Superior temporal gyrus (tissue), 1 donor: Measurements from ENCODE around the gene GARNL3.

Source experiments
- DNase-seq: peaks from one replicate; pipeline ENCODE4 v3.0.0-alpha.2; 2016; ENCODE audit errors: extremely low spot score

GARNL3 gene

DNA sequence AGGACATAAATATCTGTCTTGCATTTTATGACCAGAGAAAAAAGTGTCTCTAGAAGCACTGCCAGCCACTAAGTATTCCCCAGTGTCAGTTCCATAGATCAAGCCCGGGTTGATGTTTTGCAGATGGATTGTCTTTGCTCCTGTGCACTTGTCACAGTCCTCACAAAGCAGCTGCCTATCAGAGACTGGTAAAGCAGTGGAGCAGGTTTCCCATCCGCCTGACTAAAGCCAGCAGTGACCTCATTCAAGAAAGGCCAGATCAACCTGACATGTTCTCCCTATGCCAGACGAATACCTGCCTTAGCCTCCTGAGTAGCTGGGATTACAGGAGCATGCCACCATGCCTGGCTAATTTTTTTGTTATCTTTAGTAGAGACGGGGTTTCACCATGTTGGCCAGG lies 26.8 kb upstream of the GARNL3 start:
- DNase-seq = no peak

DNA sequence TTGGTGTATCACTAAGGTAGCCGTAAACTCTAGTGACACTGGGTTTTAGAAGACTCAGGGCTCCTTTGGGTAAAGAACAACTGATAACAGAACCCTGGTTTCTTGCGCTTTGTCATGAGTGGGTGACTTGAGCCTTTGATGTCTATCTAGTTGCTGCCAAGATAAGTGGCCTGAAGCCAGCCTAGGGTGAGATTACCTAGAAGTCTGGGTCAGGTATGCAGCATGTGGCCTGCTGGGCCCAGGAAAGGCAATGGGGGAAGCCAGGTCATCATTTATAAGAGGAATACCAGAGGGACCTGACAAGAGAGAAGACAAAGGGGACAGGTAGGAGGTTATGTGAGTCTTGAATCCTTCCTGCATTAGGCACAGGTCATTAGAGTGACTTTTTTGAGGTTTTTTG lies 23.2 kb upstream of the GARNL3 start:
- DNase-seq = no peak

DNA sequence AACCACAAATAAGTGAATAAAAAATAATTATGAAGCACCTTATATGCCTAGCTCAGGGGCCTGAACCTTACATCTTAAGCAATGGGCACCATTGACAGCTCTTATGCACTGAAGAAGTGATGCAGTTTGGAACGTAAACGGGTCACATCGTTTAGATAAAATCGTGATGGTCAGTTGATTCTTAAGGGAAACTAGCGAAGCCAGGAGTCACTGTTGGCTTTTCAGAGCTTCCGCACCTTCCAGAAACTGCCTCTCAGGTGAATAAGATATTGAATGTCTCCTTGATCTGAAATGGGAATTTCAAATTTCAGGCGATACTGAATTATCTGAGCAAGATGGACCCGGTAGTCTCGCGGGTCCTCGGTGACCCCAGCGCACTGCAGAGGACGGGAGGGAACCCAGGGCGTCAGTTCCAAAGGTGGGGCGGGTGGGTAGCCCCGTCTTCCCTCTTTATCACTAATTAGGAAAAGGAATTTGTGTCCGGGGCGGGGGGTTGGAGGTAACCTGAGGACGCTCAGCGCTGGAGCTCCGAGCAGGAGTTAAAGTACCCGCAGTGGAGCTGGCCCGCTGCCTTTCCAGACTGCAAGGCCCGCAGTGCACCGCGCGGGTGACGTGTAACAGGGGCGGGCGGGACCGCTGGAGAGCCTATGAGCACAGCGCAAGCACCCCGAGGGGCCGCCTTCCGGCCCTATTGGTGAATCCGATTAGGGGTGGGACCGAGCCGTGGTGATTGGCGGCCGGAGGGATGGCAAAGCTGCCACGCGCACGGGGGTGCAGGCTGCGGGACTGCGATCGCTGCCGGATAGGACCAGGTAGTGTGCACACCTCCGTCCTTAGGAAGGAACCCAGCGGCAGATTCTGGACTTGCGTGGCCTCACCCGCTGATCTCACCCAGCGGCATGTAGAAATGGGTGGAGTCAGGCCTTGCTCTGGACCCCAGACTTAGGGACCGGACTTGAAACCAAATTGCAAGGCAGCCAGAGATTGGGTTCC lies 19.7 kb upstream of the GARNL3 start:
- DNase-seq = peak; percentile 97

DNA sequence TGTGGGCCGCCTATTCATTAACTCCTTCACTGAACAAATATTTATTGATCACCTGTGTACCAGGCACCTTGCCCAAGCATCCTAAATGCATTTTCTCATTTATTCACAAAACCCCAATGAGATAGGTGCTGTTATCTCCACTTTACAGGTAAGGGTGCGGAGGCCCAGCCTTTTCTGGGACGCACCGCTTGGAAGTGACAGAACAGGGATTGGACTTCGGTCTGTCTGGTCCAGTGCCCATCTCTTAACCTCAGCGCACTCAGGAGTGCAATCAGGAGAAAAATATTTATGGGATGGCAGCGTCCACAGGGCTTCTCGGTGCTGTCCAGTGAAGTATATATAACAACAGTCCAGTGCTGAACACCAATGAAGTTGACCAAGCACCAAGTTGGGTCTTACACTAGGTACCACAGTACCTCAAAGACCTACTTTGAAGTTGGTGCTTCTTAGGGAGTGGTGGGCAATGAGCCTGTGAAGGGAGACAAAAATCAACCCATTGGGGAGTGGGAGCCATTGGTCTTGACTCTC lies 18.9 kb upstream of the GARNL3 start:
- DNase-seq = no peak

DNA sequence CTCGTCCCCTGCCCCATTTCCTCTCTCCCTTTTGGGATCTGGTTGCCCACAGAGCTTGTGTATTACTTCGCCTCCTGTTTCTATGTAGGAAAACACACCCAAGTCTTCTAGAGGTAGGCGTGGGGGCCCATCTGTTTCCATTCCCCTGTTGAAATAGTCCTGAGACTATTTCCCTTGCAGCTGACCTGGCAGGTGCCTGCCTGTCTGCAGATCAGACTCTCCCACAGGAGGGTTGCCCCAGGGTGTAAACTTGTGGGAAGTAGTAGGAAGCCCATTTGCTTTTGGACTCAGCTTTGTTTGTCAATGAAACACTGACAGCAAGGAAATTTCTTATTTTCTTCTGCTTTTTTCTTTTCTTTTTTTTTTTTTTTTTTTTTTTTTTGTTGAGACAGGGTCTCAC lies 16.3 kb upstream of the GARNL3 start:
- no peak for DNase-seq

DNA sequence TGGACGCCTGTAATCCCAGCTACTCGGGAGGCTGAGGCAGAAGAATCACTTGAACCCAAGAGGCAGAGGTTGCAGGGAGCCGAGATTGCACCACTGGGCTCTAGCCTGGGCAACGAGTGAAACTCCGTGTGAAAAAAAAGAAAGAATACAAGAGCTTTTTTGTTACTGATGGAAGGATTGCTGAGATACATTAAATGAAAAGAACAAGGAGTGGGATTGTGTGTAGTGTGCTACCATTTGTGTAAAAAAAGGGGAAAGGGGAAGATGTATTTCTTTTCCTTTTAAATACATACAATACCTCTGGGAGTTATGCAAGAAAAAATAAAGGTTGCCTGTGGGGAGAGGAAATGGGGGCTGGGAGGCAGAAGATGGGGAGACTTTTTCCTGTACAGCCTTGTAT lies 14.7 kb upstream of the GARNL3 start:
- DNase-seq = no peak

DNA sequence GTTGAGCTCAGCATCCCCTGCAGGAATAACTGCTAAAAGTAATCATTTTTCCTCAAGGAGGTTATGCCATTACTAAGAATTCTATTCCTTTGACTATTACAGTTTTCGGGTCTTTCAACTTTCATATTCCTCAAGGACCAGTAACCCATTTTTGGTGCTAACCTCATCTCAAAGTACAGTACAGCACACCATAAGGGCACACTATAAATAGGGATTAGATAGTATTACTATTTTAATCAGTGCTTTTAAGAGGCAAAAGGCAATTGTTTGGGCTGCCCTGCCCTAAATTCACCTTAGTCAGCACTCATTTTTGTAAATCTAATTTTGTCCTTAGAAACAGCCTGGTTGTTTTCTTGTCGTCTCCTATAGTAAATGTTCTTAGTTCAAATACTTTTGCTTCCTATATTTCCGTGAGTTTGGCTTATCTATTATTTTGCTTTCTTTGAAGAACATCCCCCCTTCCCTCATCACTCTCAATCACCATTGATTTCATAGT lies 13.6 kb upstream of the GARNL3 start:
- DNase-seq = no peak

DNA sequence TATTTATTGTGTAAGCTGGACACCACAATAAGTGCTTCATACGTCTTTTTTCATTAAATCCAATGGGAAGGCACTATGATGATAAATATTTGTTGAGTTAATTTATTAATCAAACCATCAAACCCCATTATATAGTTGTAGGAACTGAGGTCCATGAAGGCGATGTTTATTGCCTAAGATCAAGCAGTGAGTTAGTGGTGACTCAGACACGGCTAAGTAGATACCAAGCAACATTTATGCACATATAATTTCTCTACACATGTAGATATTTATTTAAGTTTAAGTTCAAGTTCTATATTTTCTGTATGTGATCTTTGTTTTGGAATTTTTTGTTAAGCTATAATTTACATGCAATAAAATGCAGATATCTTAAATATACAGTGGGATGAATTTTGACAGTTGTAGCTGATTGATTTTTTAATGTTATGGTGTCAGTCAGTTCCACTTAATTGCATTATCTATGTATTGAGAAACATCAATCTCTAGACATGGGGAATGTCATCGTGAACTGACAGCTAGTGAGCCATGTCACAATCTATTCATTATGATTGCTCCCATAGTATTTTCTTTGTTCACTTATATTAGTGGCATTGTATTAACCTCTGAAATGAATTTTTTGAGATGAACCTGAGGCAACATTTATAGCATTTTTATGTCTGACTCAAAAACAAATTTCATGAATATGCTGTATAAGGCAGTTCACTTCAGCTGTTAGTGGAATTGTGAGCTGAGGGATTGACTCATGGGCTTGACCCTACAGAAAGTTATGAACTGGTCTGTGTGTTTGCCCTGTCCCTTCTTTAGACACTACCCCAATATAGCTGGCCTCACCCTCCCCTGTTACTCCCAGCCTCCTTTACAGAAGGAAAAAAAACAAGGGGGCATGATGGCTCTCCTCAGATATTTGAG lies 11.9 kb upstream of the GARNL3 start:
- no peak for DNase-seq

DNA sequence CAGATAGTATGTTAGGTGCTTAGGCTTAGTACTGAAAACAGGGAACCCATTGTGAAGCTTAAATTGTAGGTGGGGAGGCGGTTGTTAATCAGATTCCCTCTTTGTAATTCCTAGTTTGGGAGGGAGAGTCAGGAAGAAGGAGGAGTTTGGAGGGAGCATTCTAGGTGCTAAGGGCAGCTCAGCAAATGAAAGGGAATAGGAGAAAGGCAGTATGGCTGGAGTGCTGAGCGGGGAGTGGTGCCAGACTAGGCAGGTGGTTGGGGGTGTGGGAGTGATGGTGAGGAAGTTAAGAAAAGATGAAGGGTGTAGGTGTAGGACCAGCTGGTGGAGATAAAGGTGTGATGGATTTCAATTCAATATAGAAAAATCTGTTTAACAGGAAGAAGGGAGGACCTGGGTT lies 11.1 kb upstream of the GARNL3 start:
- peak; percentile 49 for DNase-seq

DNA sequence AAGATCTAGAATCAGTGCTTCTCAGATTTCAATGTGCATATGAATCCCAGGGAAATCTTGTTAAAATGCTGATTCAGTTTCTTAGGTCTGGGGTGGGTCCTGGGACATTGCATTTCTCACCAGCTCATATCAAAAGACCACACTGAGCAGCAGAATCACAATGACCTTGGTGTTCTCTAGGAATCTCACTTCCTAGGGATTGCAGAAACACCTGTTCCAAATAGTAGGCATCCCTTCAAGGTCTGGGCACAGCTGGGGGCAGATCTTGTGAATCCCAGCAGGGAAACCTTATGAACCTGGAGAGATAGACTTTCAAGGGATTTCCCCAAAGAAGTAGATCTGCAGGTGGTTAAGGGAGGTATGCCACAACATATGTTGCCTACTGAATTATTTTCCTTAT lies 8.9 kb upstream of the GARNL3 start:
- no peak for DNase-seq

DNA sequence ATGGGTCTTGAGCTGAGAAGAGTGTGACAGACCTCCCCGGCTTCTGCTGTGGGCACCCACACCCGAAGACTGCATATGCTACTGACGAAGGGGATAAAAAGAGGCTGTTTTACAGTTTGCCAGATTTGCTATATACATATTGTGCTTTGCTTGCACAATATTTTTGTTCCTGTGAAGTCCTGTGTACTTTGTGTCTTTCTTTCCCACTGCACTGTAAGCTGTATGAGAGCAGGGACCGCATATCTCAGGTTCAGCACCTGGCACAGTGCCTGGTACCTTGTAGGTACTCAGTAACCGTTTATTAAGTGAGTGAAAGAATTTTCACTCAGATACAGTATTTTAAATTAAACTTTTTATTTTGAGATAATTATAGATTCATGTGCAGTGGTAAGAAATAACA lies 8.2 kb upstream of the GARNL3 start:
- no peak for DNase-seq

DNA sequence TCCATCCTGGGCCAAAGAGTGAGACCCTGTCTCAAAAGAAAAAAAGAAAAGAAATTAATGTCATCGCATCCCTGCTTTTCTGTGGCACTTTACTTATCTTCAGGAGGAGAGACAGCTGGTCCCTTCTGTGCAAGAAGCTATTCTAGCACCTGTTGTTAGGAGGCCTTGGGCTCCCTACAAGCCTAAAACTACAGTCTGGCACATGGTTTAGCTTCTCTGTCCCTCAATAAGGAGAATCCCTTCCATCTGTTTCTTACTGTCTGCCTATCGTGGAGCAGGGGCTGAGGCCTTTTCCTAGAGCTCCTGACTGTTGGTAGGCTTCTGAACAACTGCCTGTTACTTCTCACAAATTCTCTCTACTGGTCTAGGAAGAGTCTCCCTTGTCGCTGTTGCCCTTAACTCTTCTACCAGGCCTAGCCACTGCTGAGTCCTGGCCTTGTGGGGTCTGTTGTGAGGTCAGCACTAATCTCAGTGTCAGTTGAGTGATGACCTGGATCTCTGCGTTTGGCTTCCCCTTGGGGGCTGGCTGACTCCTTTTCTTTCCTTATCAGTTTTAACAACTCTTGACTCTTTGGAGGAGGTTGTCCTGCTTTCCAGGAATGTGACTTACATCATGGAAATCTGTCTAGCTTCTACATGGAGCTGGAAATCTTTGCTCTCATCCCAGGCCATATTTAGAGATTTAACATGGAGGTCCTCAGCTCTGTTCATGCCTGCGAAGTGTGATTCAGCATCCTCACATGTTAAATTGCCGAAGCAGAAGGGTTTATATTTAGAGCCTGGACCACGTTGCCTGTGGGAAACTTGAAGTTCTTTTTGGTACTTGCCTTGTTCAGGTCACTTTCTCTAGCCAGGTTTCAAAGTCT lies 5.7 kb upstream of the GARNL3 start:
- no peak for DNase-seq

DNA sequence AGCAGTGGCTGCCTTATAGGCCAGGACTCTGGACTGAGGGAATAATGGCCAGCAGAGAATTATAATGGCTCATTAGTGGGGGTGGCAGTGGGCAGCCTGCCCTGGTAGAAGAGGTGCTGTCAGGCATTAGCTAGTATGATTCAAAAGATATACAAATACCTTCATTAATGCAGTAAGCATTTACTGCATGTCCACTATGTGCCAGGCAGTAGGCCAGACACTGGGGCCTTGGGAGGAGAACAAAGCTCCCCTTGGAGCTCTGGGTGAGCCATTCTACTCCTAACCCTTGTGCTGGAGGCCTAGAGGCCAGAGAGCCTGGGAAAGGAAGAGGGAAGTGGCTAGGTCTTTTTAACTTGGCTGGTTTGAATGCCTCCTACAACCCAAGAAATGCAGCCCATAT lies 2.0 kb upstream of the GARNL3 start:
- DNase-seq = peak; percentile 64

DNA sequence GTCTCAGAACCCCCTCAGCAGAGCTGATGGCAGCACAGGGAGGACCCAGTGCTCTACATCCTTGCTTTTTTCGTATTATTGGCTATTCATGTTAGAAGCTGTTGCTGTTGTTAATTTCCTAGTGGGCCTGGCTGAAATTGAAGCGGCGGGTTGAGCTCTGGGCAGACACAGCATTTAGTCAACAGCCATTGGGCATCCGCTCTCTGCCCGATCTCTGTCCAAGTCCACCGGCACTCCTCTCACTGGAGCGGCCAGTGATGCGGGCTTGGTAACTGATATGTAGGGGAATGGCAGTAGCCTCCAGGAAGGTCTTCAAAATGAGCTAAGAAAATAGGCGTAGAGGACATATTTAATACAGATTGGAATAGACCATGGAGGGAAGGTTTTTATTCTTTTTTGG lies 1.3 kb upstream of the GARNL3 start:
- DNase-seq = no peak

DNA sequence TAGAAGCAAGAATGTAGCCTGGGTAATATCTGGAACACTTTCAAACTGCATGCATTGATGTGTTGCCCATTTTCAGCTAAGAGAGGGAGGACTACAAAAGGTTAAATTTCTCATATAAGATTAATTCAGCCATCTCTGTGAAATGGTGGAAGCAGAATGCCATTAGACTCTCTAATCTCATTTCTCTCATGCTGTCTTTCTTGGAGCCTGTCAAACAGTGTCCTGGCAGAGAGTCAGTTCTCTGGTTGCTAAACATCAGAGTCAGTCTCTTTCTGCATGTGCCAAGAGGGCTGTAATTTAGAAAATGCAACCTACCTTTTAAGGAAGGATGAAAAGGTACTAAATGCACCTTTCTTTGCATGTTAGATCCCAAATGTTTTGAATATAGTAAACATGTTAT lies 910 bp upstream of the GARNL3 start:
- DNase-seq = peak; percentile 88

DNA sequence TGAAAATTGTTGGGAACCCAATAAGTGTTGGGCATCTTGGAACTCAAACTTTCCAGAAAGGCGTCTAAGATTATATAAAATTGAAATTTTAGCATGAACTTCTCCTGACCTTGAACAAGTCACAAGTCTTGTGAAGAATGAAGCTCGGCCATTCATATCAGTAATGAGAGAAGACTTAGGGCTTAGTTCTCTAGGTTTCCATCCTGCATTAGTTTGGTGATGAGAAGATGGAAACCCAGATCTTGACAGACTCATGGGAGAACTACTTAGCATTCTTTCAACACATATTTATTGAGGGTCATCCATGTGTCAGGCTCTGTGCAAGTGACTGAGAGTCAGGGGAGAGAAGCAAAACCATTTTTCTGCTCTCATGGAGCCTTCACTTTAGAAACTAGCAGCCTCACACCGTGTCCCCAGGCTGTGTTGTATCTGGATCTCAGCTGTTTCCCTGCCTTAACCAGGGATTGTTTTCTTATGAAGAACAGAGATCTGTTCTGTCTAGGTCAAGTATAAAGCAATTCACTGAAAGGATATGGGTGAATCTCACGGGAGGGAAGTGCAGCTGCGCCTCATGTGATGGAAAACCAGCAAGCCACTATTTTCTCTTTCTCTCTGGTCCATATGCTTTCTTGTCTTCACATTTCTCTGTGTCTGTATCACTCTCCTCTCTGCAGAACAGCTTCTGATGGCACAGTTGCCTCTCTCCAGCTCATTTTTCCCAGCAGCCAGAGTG lies 3.4 kb downstream of the GARNL3 start:
- DNase-seq = peak; percentile 68

DNA sequence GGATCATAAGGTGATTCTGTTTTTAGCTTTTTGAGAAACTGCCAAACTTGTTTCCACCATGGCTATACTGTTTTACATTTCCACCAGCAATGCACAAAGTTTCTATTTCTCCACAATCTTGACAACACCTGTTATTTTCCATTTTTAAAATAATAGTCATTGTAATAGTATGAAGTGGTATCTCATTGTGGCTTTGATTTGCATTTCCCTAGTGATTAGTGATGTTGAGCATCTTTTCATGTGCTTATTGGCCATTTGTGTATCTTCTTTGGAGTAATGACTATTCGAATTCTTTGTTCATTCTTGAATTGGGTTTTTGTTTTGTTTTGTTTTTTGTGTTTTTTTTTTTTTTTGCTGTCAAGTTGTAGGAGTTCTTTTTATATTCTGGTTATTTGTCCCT lies 4.9 kb downstream of the GARNL3 start:
- DNase-seq = no peak

DNA sequence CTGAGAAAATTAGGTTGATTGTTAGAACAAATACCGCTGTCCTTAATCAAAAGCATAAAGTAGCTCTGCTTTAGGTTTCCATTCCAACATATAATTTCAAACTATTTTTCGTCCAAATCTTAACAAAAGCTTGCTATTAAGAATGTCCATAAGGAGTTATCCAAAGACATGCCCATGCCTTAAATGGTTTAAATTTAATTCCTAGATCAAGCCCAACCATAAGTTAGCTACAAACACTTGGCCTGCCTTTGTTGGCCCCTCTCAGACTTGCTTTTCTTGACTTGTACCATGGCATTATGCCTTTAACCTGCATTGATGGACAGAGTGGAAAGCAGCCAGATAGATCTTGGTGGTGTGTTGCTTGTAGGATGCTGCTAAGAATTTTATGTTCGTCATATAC lies 8.8 kb downstream of the GARNL3 start:
- no peak for DNase-seq

DNA sequence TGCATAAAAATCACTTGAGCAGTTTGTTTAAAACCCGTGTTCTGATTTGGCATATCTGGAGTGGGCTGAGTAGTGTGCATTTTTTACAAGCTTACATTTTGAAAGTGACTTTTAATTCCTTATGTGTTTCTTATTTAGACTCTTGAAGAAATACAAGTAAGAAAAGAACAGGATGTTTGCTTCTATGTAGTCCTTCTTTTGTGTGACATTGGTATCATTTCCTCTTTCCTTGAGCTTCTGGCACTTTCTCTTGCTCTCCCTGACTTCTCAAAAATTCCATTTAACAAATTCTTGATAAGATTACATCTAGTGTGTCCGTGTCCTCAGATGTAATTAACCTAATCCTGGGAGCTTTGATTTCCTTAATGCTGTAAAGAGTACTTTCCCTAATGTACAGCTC lies 12.5 kb downstream of the GARNL3 start:
- DNase-seq = peak; percentile 49

DNA sequence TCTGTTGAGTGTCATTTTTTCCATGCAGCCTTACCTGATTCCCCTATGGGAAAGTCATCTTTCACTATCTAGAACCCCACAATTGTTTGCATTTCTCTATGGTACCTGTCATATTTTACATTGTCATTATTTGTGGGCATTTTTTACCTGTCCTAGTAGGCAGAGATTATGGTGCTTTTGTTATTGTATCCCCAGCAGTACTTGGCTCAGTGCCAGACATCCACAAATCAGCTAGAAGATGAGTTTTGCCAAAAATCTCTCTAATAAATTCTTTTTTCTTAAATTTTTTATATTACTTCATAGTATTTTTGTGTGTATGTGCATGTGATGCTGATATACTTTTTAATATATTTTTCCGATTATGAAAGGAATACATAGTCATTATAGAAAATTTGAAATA lies 13.2 kb downstream of the GARNL3 start:
- DNase-seq = no peak

DNA sequence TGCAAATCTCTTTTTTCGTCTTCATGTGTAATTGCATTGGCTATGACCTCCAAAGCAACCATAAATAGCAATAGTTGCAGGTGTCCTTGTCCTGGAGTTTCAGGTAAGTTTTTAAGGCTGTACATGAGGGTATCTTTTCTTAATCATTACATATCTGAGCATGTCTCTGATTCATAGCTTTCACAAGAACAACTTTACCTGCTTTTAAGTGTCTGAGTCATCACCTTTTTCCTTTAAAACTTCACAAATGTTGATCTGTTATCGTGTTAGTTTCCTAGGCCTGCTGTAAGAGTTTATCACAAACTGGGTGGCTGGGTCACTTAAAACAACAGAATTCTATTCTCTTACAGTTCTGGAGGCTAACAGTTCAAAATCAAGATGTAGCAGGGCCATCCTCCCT lies 13.8 kb downstream of the GARNL3 start:
- no peak for DNase-seq
